Activated CD4-positive, alpha-beta T cell treated with anti-CD3 and anti-CD28 coated beads for 36 hours (primary cell): Measurements from ENCODE around the gene CNTNAP2. TPM values are rescaled to one million over a fixed set of nuclear protein-coding genes. Genes with fewer than 3 reads are reported as not detected.

Source experiments
- ATAC-seq: fragments of 200-7000 bp; cut with Tn5 transposase; one replicate; pipeline ENCODE4 v1.10.0; 2021; ENCODE audit warnings: mild to moderate bottlenecking, moderate library complexity
- CTCF ChIA-PET: fragments of 350-600 bp; sonication (Branson Sonifier 250); formaldehyde crosslinking; loops from one replicate; lab custom pipeline; 2021; ENCODE audit warnings: antibody characterized with exemption; lab: Charles Lee
- POLR2A ChIA-PET: fragments of 350-600 bp; sonication (Branson Sonifier 250); formaldehyde crosslinking; loops from one replicate; lab custom pipeline; 2021; ENCODE audit warnings: antibody characterized with exemption, inconsistent platforms; lab: Charles Lee
- DNase-seq: peaks from one replicate; pipeline ENCODE4 v3.0.0-alpha.2; 2020
- H3K27ac Mint-ChIP-seq: one replicate; pipeline ENCODE4 v1.8.0; 2021; ENCODE audit warnings: mixed read lengths
- H3K27me3 Mint-ChIP-seq: one replicate; pipeline ENCODE4 v1.8.0; 2021; ENCODE audit warnings: mixed read lengths
- H3K36me3 Mint-ChIP-seq: one replicate; pipeline ENCODE4 v1.8.0; 2021; ENCODE audit warnings: low read depth, mixed read lengths
- H3K4me1 Mint-ChIP-seq: one replicate; pipeline ENCODE4 v1.8.0; 2021; ENCODE audit warnings: mixed read lengths
- H3K4me3 Mint-ChIP-seq: one replicate; pipeline ENCODE4 v1.8.0; 2021; ENCODE audit warnings: mild to moderate bottlenecking, moderate library complexity, mixed read lengths
- H3K9me3 Mint-ChIP-seq: one replicate; pipeline ENCODE4 v1.8.0; 2021; ENCODE audit warnings: low read depth, mixed read lengths
- intact Hi-C, 2 experiments: fragments of 100-400 bp; cut with DNase I in 1 of 2; cut with micrococcal nuclease in 1 of 2; formaldehyde crosslinking; loops; one replicate each; pipeline versions ENCODE4 v1.14.2 to v1.15.1; 2022 to 2024; cut with DNase I, micrococcal nuclease
- total RNA-seq, 2 experiments: library from RNA; stranded (reverse); gene quantifications; one replicate each; pipeline ENCODE4 v1.2.3, GENCODE V29; 2021

The CNTNAP2 gene
- total RNA-seq, 2 experiments from 2014 or later, result not detected

DNA sequence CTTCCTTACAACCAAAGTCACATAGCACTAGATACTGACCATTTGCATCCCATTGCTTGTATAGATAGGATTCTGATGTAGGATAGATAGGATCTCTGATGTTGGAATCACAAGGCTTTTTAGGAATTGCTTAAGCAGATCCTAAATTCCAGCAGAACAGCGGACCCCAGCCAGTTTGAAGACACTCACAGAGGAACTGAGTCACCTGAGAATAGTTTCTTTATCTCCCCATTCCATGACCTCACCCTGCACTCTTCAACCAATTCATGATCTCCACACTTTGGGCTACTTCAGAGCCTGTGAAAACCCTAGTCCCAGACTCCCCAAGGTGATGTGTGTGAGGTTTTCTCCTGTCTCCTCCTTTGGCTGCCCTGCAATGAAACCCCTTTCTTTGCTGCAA, 179.4 kb downstream of the CNTNAP2 start:
- ATAC-seq (no peak), DNase-seq (no peak)
- H3K4me3 Mint-ChIP-seq, result no peak overlapping the region
- H3K9me3 Mint-ChIP-seq, result no peaks in the 10 kb centered on the region
- H3K36me3 Mint-ChIP-seq, result no peaks in the 10 kb centered on the region
- H3K4me1 Mint-ChIP-seq, result no peaks in the 10 kb centered on the region
- no peak overlapping the region for H3K27ac Mint-ChIP-seq
- POLR2A ChIA-PET, result no interaction called here
- intact Hi-C loops, result loop anchor here in 1 of 2 experiments (10.0 kb wide), 1 partner anchor 271 kb away; no protein-coding TSS in a partner anchor
- no peaks in the 10 kb centered on the region for H3K27me3 Mint-ChIP-seq
- CTCF ChIA-PET, result no interaction called here

DNA sequence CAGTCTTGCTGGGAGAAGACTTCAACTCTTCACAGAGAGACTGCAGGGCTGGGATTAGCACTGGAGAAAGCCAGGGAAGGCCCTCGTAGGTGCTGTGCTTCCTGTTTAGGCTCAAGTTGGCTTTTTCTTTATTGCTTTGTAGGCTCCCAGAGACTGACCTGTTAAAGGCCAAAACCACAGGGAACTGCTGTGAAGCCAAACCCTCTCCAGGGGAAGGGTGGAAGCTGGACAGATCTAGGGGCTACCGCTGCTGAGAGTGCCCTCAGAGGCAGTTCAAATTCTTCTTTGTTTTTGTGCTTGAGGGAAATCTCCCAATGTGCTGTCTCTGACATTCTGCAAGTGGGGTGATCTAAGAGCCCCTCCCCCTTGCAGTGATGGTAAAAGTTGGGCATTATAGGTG, 198.4 kb downstream of the CNTNAP2 start:
- H3K4me1 Mint-ChIP-seq, result no peaks in the 10 kb centered on the region

DNA sequence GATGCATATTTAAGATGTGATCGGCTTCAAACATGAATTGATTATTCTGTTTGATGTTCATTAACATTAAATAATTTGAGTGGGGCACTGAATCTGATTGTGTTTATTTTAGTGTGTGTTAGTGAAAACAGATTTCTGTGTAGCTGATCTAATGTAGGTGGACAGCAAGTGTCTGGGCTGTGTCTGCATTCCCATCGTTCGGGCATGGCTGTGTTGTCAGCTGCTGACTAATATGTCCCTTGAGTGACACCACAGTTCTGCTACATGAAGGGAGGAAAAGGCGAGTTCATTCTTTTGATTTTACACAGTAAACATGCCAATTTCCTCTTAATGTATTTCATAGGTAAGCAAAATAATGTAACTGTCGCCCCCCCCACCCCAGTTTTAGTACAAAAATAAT, 203.0 kb downstream of the CNTNAP2 start:
- H3K4me1 Mint-ChIP-seq, result no peaks in the 10 kb centered on the region
- H3K9me3 Mint-ChIP-seq, result peaks cover 2% of the 10 kb centered on the region
- ChIA-PET CTCF (no interaction called here), POLR2A (no interaction called here)
- no peak overlapping the region for H3K4me3 Mint-ChIP-seq
- intact Hi-C loops, result no loop called here
- ATAC-seq (no peak), DNase-seq (no peak)
- no peak overlapping the region for H3K27ac Mint-ChIP-seq
- no peaks in the 10 kb centered on the region for H3K36me3 Mint-ChIP-seq
- H3K27me3 Mint-ChIP-seq, result no peaks in the 10 kb centered on the region

More for the DNA sequence above, 198.4 kb downstream of the CNTNAP2 start:
- ATAC-seq, result no peak
- no peak overlapping the region for H3K27ac Mint-ChIP-seq
- intact Hi-C loops, result no loop called here
- peaks cover 2% of the 10 kb centered on the region for H3K9me3 Mint-ChIP-seq
- POLR2A ChIA-PET, result no interaction called here
- CTCF ChIA-PET, result no interaction called here
- DNase-seq, result no peak
- no peaks in the 10 kb centered on the region for H3K36me3 Mint-ChIP-seq
- no peaks in the 10 kb centered on the region for H3K27me3 Mint-ChIP-seq
- H3K4me3 Mint-ChIP-seq, result no peak overlapping the region

DNA sequence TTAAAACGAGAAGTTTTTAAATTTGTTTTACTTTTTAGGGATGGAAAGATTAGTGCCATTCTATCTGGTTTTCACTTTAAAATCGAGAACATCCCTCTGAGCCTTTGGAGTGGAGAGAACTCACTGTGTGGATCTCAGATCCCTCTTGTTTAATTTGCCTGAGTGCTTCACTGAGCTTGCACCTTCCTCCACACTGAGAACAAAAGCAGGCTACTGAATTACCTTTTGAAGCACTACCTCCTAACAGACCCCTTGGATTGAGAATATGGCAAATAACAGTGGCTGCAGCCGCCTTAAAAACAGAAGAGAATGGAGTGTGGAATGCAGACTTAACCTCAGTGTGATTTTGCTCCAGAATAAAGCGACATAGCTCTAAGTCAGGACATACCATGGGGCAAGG, 204.7 kb downstream of the CNTNAP2 start:
- H3K9me3 Mint-ChIP-seq, result peaks cover 2% of the 10 kb centered on the region
- POLR2A ChIA-PET, result no interaction called here
- no peaks in the 10 kb centered on the region for H3K4me1 Mint-ChIP-seq
- H3K27me3 Mint-ChIP-seq, result no peaks in the 10 kb centered on the region
- H3K4me3 Mint-ChIP-seq, result no peak overlapping the region
- CTCF ChIA-PET, result no interaction called here
- DNase-seq (no peak), ATAC-seq (no peak)
- intact Hi-C loops, result no loop called here
- no peaks in the 10 kb centered on the region for H3K36me3 Mint-ChIP-seq
- H3K27ac Mint-ChIP-seq, result no peak overlapping the region

DNA sequence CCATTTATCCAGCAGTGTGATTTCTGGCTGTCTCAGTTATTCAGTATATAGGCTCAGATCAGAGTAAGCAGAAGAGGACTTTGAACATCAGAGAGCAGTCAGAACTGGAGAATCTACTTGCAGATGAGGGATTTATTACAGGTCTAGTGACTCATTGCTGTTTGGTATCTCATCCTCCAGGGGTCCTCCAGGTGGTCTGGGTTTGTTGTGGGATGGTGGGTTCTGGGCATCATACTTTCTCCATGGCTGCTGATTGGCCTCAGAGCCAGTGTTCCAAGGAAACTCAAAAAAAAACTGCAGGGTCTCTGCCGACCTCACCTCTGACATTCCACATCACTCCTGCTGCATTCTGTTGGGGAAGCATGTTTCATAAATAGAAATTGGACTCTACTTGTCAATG, 214.8 kb downstream of the CNTNAP2 start:
- intact Hi-C loops, result no loop called here
- POLR2A ChIA-PET, result no interaction called here
- H3K27ac Mint-ChIP-seq, result no peak overlapping the region
- H3K27me3 Mint-ChIP-seq, result no peaks in the 10 kb centered on the region
- DNase-seq (no peak), ATAC-seq (no peak)
- no peak overlapping the region for H3K4me3 Mint-ChIP-seq
- H3K9me3 Mint-ChIP-seq, result peaks cover 11% of the 10 kb centered on the region
- CTCF ChIA-PET, result no interaction called here
- no peaks in the 10 kb centered on the region for H3K36me3 Mint-ChIP-seq
- no peaks in the 10 kb centered on the region for H3K4me1 Mint-ChIP-seq

DNA sequence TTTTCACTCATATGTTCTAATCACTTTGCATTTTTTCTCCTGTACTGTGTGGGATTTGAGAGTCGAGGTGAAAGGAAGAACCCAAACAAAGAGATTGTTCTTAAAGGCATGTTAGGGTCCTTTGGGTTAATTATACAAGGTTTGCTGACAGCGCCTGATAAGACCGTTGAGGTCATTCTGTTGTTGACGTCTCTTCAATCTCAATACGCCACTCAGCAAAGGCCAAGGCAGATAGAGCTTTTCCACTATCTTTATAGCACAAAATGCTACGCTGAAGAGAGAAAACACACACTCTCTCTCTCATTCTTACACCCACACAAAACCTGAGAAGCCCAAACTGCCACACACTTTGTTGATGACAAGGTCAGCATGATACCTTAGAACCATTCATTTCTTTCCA, 228.7 kb downstream of the CNTNAP2 start:
- ATAC-seq (no peak), DNase-seq (no peak)
- H3K4me3 Mint-ChIP-seq, result no peak overlapping the region
- intact Hi-C loops, result no loop called here
- POLR2A ChIA-PET, result no interaction called here
- H3K4me1 Mint-ChIP-seq, result no peaks in the 10 kb centered on the region
- CTCF ChIA-PET, result interaction anchor here (1.8 kb wide), 1 partner anchor 10 kb away, joined by 6 read pairs; no protein-coding TSS in a partner anchor
- H3K9me3 Mint-ChIP-seq, result no peaks in the 10 kb centered on the region
- H3K27ac Mint-ChIP-seq, result no peak overlapping the region
- no peaks in the 10 kb centered on the region for H3K36me3 Mint-ChIP-seq
- no peaks in the 10 kb centered on the region for H3K27me3 Mint-ChIP-seq

DNA sequence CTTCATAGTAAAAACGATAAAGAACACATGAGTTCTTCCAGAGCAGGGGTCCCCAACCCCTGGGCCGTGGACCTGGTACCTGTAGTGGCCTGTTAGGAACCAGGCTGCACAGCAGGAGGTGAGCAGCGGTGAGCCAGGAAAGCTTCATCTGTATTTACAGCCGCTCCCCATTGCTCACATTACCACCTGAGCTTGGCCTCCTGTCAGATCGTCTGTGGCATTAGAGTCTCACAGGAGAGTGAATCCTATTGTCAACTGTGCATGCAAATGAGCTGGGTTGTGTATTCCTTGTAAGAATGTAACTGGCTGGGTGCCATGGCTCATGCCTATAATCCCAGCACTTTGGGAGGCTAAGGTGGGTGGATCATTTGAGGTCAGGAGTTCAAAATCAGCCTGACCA, 229.5 kb downstream of the CNTNAP2 start:
- Mint-ChIP-seq H3K27ac (no peak overlapping the region), H3K4me3 (no peak overlapping the region), H3K4me1 (no peaks in the 10 kb centered on the region), H3K36me3 (no peaks in the 10 kb centered on the region), H3K27me3 (no peaks in the 10 kb centered on the region), H3K9me3 (no peaks in the 10 kb centered on the region)
- DNase-seq (no peak), ATAC-seq (no peak)
- intact Hi-C loops, result no loop called here
- ChIA-PET POLR2A (no interaction called here), CTCF (interaction anchor here (1.8 kb wide), 1 partner anchor 11 kb away, joined by 6 read pairs; no protein-coding TSS in a partner anchor)

DNA sequence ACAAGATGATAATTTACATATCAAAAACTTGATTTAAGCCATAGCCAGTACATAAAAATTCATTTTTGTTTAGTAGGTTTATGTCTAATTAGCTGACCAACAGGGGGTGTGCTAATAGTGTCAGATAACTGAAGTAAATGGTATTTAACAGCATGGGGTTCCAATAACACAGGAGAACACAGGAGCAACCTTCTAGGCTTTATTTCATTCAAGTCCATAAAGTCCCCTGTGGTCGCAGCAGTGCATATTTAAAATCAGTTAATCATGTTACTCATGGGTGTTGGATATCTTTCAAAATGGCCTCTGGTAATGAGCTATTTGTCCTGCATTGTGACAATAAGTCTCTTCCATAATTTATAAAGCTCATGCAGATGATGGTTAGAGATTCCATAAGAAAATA, 238.6 kb downstream of the CNTNAP2 start:
- Mint-ChIP-seq H3K4me1 (no peaks in the 10 kb centered on the region), H3K36me3 (no peaks in the 10 kb centered on the region), H3K9me3 (no peaks in the 10 kb centered on the region), H3K4me3 (no peak overlapping the region), H3K27me3 (no peaks in the 10 kb centered on the region), H3K27ac (no peak overlapping the region)
- intact Hi-C loops, result no loop called here
- no peak for ATAC-seq
- CTCF ChIA-PET, result no interaction called here
- DNase-seq, result no peak
- POLR2A ChIA-PET, result no interaction called here

DNA sequence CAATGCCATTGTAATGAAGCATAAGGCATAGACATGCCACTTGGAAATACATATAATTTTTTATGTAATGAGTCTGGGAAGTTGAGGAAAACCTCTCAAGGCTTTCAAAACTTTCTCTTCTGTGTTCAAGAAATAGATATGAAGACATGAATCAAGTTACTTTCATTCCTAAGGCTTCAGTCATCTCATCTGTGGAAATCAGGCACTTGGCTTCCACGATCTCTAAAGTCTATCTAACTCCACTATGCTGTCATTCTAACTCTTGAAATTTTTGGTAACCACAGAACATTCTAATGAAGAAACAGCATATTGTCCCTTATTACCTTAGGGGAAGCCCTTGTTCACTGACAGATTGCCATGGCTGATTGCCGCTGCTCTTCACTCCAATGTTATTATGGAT, 242.6 kb downstream of the CNTNAP2 start:
- Mint-ChIP-seq H3K4me3 (no peak overlapping the region), H3K36me3 (no peaks in the 10 kb centered on the region), H3K4me1 (no peaks in the 10 kb centered on the region), H3K9me3 (peaks cover 1% of the 10 kb centered on the region), H3K27ac (no peak overlapping the region), H3K27me3 (no peaks in the 10 kb centered on the region)
- CTCF ChIA-PET, result no interaction called here
- intact Hi-C loops, result no loop called here
- DNase-seq (no peak), ATAC-seq (no peak)
- POLR2A ChIA-PET, result no interaction called here

DNA sequence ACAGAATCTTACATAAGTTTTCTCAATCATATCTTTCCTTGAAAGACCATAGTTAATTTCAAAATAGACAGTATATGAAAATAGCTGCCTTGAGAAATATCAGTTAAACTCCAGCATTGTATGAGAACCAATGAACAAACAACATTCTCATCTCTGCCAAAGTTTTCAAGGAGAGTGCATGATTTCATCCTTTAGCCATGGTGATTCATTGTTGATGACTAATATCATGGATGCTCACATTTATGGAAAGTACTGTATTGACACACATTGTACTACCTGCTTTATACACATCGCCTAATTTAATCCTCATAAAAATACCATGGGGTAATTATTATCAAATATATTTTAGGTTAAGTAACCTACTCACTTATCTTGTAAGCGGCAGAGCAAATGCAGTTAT, 250.3 kb downstream of the CNTNAP2 start:
- DNase-seq, result no peak
- Mint-ChIP-seq H3K4me1 (no peaks in the 10 kb centered on the region), H3K9me3 (no peaks in the 10 kb centered on the region), H3K36me3 (no peaks in the 10 kb centered on the region), H3K27ac (no peak overlapping the region), H3K4me3 (no peak overlapping the region), H3K27me3 (no peaks in the 10 kb centered on the region)
- POLR2A ChIA-PET, result no interaction called here
- CTCF ChIA-PET, result interaction anchor here (0.7 kb wide), 1 partner anchor 378 kb away, joined by 3 read pairs; no protein-coding TSS in a partner anchor
- ATAC-seq, result no peak
- intact Hi-C loops, result no loop called here

DNA sequence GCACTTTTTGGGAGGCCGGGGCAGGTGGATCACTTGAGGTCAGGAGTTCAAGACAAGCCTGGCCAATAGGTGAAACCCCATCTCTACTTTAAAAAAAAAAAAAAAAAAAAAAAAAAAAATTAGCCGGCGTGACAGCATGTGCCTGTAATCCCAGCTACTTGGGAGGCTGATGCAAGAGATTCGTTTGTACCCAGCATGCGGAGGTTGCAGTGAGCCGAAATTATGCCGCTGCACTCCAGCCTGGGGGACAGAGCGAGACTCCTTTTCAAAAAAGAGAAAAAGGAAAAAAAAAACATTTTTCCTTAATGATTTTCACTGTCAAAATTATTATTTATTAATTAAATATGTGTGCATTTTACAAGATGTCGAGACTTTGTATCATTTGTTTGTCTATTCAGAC, 253.6 kb downstream of the CNTNAP2 start:
- H3K4me1 Mint-ChIP-seq, result no peaks in the 10 kb centered on the region

DNA sequence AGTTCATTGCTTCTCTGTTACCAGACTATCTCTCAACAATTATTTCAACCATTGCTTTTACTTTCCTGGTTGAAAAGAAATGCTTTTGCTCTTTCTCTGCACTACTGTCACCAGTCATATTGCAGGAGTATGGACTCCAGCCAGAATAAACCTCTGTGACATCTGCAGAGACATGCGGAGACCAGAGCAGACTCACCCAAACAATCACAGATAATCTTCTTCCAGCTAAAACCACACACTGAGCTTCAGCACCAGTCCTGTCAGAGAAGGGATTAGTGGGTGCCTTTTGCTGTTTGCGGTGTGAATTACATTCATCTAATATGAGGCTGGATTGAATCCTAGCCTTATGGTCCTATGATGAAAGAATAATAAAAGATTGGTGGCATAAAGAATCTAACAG, 258.6 kb downstream of the CNTNAP2 start:
- CTCF ChIA-PET, result interaction anchor here (0.9 kb wide), 1 partner anchor 8 kb away, joined by 3 read pairs; no protein-coding TSS in a partner anchor
- H3K27me3 Mint-ChIP-seq, result no peaks in the 10 kb centered on the region
- H3K4me1 Mint-ChIP-seq, result no peaks in the 10 kb centered on the region
- H3K4me3 Mint-ChIP-seq, result no peak overlapping the region
- intact Hi-C loops, result no loop called here
- ATAC-seq (no peak), DNase-seq (no peak)
- H3K36me3 Mint-ChIP-seq, result no peaks in the 10 kb centered on the region
- H3K9me3 Mint-ChIP-seq, result peaks cover 8% of the 10 kb centered on the region
- H3K27ac Mint-ChIP-seq, result no peak overlapping the region
- POLR2A ChIA-PET, result no interaction called here

More for the DNA sequence above, 253.6 kb downstream of the CNTNAP2 start:
- Mint-ChIP-seq H3K36me3 (no peaks in the 10 kb centered on the region), H3K4me3 (no peak overlapping the region), H3K9me3 (peaks cover 6% of the 10 kb centered on the region), H3K27me3 (no peaks in the 10 kb centered on the region), H3K27ac (no peak overlapping the region)
- no peak for DNase-seq
- ChIA-PET CTCF (no interaction called here), POLR2A (no interaction called here)
- no peak for ATAC-seq
- intact Hi-C loops, result no loop called here

DNA sequence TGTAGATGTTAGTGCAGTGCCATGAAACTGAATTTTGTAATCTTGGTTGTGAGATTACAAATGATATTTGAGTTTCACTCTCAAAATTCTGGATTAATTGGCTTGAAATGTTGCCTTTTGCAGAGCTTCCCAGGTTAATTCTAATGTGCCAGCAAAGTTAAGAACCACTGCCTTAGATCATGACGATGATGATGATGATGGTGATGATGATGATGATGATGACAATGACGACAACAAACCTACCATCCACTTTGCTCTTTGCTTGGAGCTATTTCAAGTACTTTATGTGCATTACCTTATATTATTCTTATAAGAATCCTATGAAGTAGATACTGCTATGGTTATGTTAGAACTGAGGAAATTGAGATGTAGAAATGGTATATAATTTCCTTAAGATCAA, 261.6 kb downstream of the CNTNAP2 start:
- DNase-seq (no peak), ATAC-seq (no peak)
- Mint-ChIP-seq H3K36me3 (no peaks in the 10 kb centered on the region), H3K9me3 (peaks cover 4% of the 10 kb centered on the region), H3K4me3 (no peak overlapping the region), H3K4me1 (no peaks in the 10 kb centered on the region), H3K27me3 (no peaks in the 10 kb centered on the region), H3K27ac (no peak overlapping the region)
- CTCF ChIA-PET, result no interaction called here
- POLR2A ChIA-PET, result no interaction called here
- intact Hi-C loops, result no loop called here
